GM12865 (cell line): ENCODE results near the gene ZDHHC8.

Experiments used
- DNase-seq: peaks from one replicate; pipeline ENCODE4 v3.0.0; 2010; ENCODE audit warnings: low read depth
- H3K4me3 ChIP-seq: 2 replicates; pipeline ENCODE4 v1.5.1; 2011; ENCODE audit warnings: mild to moderate bottlenecking, low read depth, low read length, control low read depth
- TF ChIP-seq, protein P1 (sequence below): IDR thresholded peaks from 2 replicates; pipeline ENCODE4 v1.5.1; 2011; ENCODE audit warnings: low read length, control low read depth, low read depth, inconsistent platforms; ENCODE audit not compliant: insufficient read depth; ENCODE audit errors: missing control alignments

ZDHHC8 gene

GRCh38 chr22:20181884-20182236 lies 50.3 kb downstream of the ZDHHC8 start:
- H3K4me3 ChIP-seq, result no peak overlapping the region
- TF ChIP-seq, protein P1, sequence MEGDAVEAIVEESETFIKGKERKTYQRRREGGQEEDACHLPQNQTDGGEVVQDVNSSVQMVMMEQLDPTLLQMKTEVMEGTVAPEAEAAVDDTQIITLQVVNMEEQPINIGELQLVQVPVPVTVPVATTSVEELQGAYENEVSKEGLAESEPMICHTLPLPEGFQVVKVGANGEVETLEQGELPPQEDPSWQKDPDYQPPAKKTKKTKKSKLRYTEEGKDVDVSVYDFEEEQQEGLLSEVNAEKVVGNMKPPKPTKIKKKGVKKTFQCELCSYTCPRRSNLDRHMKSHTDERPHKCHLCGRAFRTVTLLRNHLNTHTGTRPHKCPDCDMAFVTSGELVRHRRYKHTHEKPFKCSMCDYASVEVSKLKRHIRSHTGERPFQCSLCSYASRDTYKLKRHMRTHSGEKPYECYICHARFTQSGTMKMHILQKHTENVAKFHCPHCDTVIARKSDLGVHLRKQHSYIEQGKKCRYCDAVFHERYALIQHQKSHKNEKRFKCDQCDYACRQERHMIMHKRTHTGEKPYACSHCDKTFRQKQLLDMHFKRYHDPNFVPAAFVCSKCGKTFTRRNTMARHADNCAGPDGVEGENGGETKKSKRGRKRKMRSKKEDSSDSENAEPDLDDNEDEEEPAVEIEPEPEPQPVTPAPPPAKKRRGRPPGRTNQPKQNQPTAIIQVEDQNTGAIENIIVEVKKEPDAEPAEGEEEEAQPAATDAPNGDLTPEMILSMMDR, result no peak
- no peak for DNase-seq

DNA sequence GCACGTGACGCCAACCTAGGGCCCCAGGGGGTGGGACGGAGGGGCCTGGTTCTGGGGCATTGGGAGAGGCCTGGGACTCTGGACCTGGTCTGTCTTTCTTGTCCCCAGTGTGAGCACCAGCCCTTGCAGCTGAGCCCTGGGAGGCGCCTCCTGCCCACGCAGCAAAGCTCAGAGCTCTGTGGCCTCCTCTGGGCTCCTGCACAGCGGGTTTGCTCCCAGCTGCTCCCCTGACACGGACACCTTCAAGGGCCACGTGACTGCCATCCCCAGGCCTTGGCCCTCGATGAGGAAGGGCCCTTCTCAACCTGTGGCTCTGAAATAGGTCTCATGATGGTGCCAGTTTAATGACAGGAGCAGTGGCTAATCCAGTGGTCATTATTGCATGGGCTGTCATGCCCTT lies 50.8 kb downstream of the ZDHHC8 start:
- DNase-seq, result no peak
- TF ChIP-seq, protein P1, result no peak
- H3K4me3 ChIP-seq, result no peak overlapping the region

GRCh38 chr22:20183101-20183500 lies 51.5 kb downstream of the ZDHHC8 start:
- H3K4me3 ChIP-seq, result no peak overlapping the region
- no peak for DNase-seq
- TF ChIP-seq, protein P1, result no peak

GRCh38 chr22:20183823-20184222 lies 52.2 kb downstream of the ZDHHC8 start:
- TF ChIP-seq, protein P1, result no peak
- H3K4me3 ChIP-seq, result no peak overlapping the region
- DNase-seq, result no peak

DNA sequence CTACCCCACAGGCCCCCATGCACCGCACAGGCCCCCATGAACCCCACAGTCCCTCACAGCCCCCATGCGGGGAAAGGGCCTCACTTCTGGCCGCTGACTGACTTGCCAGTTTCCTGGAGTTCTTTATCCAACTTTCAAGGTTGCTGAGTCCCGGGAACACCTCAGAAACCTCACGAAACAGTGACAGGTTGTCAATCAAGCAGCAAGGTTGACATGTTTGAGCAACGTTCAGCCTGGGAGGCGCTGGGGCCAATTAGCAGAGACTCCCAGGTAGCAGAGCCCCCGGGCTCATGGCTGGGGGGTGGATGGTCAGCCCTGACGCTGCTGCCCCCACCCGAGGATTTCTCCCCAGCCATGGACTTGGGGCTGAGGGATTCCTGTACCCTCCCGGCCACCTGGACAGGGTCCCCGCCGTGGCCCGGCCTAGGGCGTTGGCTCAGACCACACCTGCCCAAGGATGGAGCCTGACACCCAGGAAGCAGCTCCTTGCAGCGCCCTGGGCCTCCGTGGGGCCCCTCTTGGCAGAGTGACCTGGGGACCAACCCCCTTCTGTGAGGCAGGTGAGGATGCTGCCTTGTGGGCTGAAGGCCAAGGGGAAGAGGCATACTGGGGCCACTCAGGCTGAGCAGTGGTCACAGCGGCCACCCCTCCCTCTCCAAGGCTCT lies 53.0 kb downstream of the ZDHHC8 start:
- DNase-seq, result no peak
- H3K4me3 ChIP-seq, result no peak overlapping the region
- TF ChIP-seq, protein P1, result no peak

GRCh38 chr22:20185750-20186149 lies 54.1 kb downstream of the ZDHHC8 start:
- TF ChIP-seq, protein P1, result no peak
- no peak overlapping the region for H3K4me3 ChIP-seq
- no peak for DNase-seq

- DNase-seq, result peak; percentile 7
- TF ChIP-seq, protein P1, result no peak
- H3K4me3 ChIP-seq, result no peak overlapping the region
Observed at GRCh38 chr22:20186183-20186870, 54.7 kb downstream of the ZDHHC8 start.
